ENCODE data around the gene KIF21B.

KIF21B gene

GRCh38 chr1:201065686-201066085, 42.2 kb upstream of the KIF21B start:
- no peak for TF ChIP-seq CTCF (IDR thresholded peaks at IDR 0.05; ENCODE audit: unreplicated experiment in 3 of 3)
- no peak overlapping the region for H3K4me3 Mint-ChIP-seq
- peaks cover 6% of the 10 kb centered on the region for H3K27me3 Mint-ChIP-seq (ENCODE audit: low read depth)
- no peak overlapping the region for H3K27ac Mint-ChIP-seq
- H3K36me3 Mint-ChIP-seq (ENCODE audit: low read depth): no peaks in the 10 kb centered on the region
- H3K4me1 Mint-ChIP-seq: peaks cover 6% of the 10 kb centered on the region
- no peaks in the 10 kb centered on the region for H3K9me3 Mint-ChIP-seq

GRCh38 chr1:201064806-201065205, 41.3 kb upstream of the KIF21B start:
- TF ChIP-seq CTCF (IDR thresholded peaks at IDR 0.05; ENCODE audit: unreplicated experiment in 3 of 3): no peak
- Mint-ChIP-seq H3K4me1 (peaks cover 13% of the 10 kb centered on the region), H3K27me3 (ENCODE audit: low read depth) (peaks cover 6% of the 10 kb centered on the region), H3K27ac (no peak overlapping the region), H3K36me3 (ENCODE audit: low read depth) (no peaks in the 10 kb centered on the region), H3K4me3 (no peak overlapping the region), H3K9me3 (no peaks in the 10 kb centered on the region)

- H3K36me3 Mint-ChIP-seq (ENCODE audit: low read depth): no peaks in the 10 kb centered on the region
Measured at GRCh38 chr1:201063145-201063544, 39.6 kb upstream of the KIF21B start.

GRCh38 chr1:201062511-201063091, 39.1 kb upstream of the KIF21B start:
- no peak for TF ChIP-seq CTCF (IDR thresholded peaks at IDR 0.05; ENCODE audit: unreplicated experiment in 3 of 3)
- Mint-ChIP-seq H3K4me3 (no peak overlapping the region), H3K36me3 (ENCODE audit: low read depth) (no peaks in the 10 kb centered on the region), H3K4me1 (peaks cover 21% of the 10 kb centered on the region), H3K27ac (no peak overlapping the region), H3K9me3 (no peaks in the 10 kb centered on the region), H3K27me3 (ENCODE audit: low read depth) (peaks cover 5% of the 10 kb centered on the region)

More at GRCh38 chr1:201063145-201063544, 39.6 kb upstream of the KIF21B start:
- Mint-ChIP-seq H3K27me3 (ENCODE audit: low read depth) (peaks cover 5% of the 10 kb centered on the region), H3K9me3 (no peaks in the 10 kb centered on the region), H3K27ac (no peak overlapping the region), H3K4me1 (peaks cover 16% of the 10 kb centered on the region), H3K4me3 (no peak overlapping the region)
- TF ChIP-seq CTCF (IDR thresholded peaks at IDR 0.05; ENCODE audit: unreplicated experiment in 3 of 3): no peak

- H3K4me3 Mint-ChIP-seq: no peak overlapping the region
- TF ChIP-seq CTCF (IDR thresholded peaks at IDR 0.05; ENCODE audit: unreplicated experiment in 3 of 3): no peak
- no peaks in the 10 kb centered on the region for H3K9me3 Mint-ChIP-seq
- H3K27ac Mint-ChIP-seq: no peak overlapping the region
- no peaks in the 10 kb centered on the region for H3K36me3 Mint-ChIP-seq (ENCODE audit: low read depth)
- peaks cover 5% of the 10 kb centered on the region for H3K27me3 Mint-ChIP-seq (ENCODE audit: low read depth)
- H3K4me1 Mint-ChIP-seq: peaks cover 22% of the 10 kb centered on the region
Measured at GRCh38 chr1:201061886-201062285, 38.4 kb upstream of the KIF21B start.

GRCh38 chr1:201061049-201061448, 37.5 kb upstream of the KIF21B start:
- Mint-ChIP-seq H3K27me3 (ENCODE audit: low read depth) (peaks cover 5% of the 10 kb centered on the region), H3K27ac (no peak overlapping the region), H3K4me3 (no peak overlapping the region), H3K4me1 (peaks cover 30% of the 10 kb centered on the region), H3K36me3 (ENCODE audit: low read depth) (no peaks in the 10 kb centered on the region), H3K9me3 (no peaks in the 10 kb centered on the region)
- no peak for TF ChIP-seq CTCF (IDR thresholded peaks at IDR 0.05; ENCODE audit: unreplicated experiment in 3 of 3)
